AG04449 (cell line): ENCODE measurements around the gene LYRM7.

Source experiments
- CTCF ChIA-PET: fragments of 350-600 bp; formaldehyde crosslinking; extraction: SDS; loops from one replicate; lab custom pipeline; 2021; ENCODE audit warnings: antibody characterized with exemption; lab: Yijun Ruan, JAX
- POLR2A ChIA-PET: fragments of 400-600, 350-600 bp; formaldehyde crosslinking; extraction: SDS; loops from one replicate; lab custom pipeline; 2020; ENCODE audit warnings: antibody characterized with exemption, inconsistent platforms; lab: Yijun Ruan, JAX
- DNase-seq: peaks from one replicate; pipeline ENCODE4 v3.0.0-alpha.2; 2010; ENCODE audit warnings: low read depth, low spot score
- H3K4me3 ChIP-seq: 2 replicates; pipeline ENCODE4 v1.5.1; 2011; ENCODE audit warnings: low read depth, mild to moderate bottlenecking, control low read depth, low read length
- CTCF ChIP-seq: IDR thresholded peaks from one replicate; pipeline ENCODE4 v1.5.1; 2011; ENCODE audit warnings: mild to moderate bottlenecking, moderate library complexity, low read length, control low read depth, inconsistent platforms; ENCODE audit not compliant: insufficient read depth; ENCODE audit errors: missing control alignments

The LYRM7 gene

GRCh38 chr5:131147258-131147657 is 23.5 kb upstream of the LYRM7 start:
- no peak overlapping the region for H3K4me3 ChIP-seq
- peak; percentile 4 for DNase-seq
- CTCF ChIA-PET = no interaction called here
- POLR2A ChIA-PET = interaction anchor here (0.6 to 0.7 kb wide), 2 partner anchors 9 to 11 kb away, joined by 3 read pairs; no protein-coding TSS in a partner anchor
- no peak for TF ChIP-seq CTCF

- DNase-seq = no peak
- CTCF ChIA-PET = no interaction called here
- no peak overlapping the region for H3K4me3 ChIP-seq
- POLR2A ChIA-PET = interaction anchor here (0.6 kb wide), 1 partner anchor 356 kb away, joined by 3 read pairs; no protein-coding TSS in a partner anchor
- TF ChIP-seq CTCF = no peak
Observed at GRCh38 chr5:131148835-131149234, 21.9 kb upstream of the LYRM7 start.

- POLR2A ChIA-PET = no interaction called here
- DNase-seq = no peak
- no peak for TF ChIP-seq CTCF
- H3K4me3 ChIP-seq = no peak overlapping the region
- CTCF ChIA-PET = no interaction called here
Observed at GRCh38 chr5:131150408-131150807, 20.3 kb upstream of the LYRM7 start.

- ChIA-PET CTCF (no interaction called here), POLR2A (no interaction called here)
- no peak for DNase-seq
- TF ChIP-seq CTCF = no peak
- H3K4me3 ChIP-seq = no peak overlapping the region
Observed at GRCh38 chr5:131151216-131151615, 19.5 kb upstream of the LYRM7 start.

GRCh38 chr5:131156385-131156784 is 14.4 kb upstream of the LYRM7 start:
- ChIA-PET POLR2A (interaction anchor here (0.6 kb wide), 1 partner anchor 9 kb away, joined by 3 read pairs; no protein-coding TSS in a partner anchor), CTCF (no interaction called here)
- DNase-seq = no peak
- no peak for TF ChIP-seq CTCF
- H3K4me3 ChIP-seq = no peak overlapping the region

- POLR2A ChIA-PET = interaction anchor here (0.6 kb wide), 1 partner anchor 10 kb away, joined by 3 read pairs; no protein-coding TSS in a partner anchor
- no peak overlapping the region for H3K4me3 ChIP-seq
- TF ChIP-seq CTCF = no peak
- CTCF ChIA-PET = no interaction called here
- no peak for DNase-seq
Observed at GRCh38 chr5:131156957-131157356, 13.8 kb upstream of the LYRM7 start.
